ENCODE results near the gene SLC24A4.

Gene SLC24A4

GRCh38 chr14:92441751-92442504 lies 119.0 kb downstream of the SLC24A4 start:
- no peak for DNase-seq

GRCh38 chr14:92443167-92443566 lies 120.2 kb downstream of the SLC24A4 start:
- DNase-seq = no peak

GRCh38 chr14:92443741-92444140 lies 120.8 kb downstream of the SLC24A4 start:
- DNase-seq = no peak

GRCh38 chr14:92446771-92447170 lies 123.8 kb downstream of the SLC24A4 start:
- no peak for DNase-seq

GRCh38 chr14:92447416-92448197 lies 124.6 kb downstream of the SLC24A4 start:
- no peak for DNase-seq

GRCh38 chr14:92448786-92449185 lies 125.8 kb downstream of the SLC24A4 start:
- DNase-seq = no peak

GRCh38 chr14:92449404-92450181 lies 126.6 kb downstream of the SLC24A4 start:
- no peak for DNase-seq

- DNase-seq = no peak
These were observed 127.5 kb downstream of the SLC24A4 start for GRCh38 chr14:92450351-92451070.

GRCh38 chr14:92451245-92451644 lies 128.3 kb downstream of the SLC24A4 start:
- DNase-seq = no peak

GRCh38 chr14:92451755-92452154 lies 128.8 kb downstream of the SLC24A4 start:
- no peak for DNase-seq

GRCh38 chr14:92452471-92452870 lies 129.5 kb downstream of the SLC24A4 start:
- no peak for DNase-seq

- DNase-seq = no peak
These were observed 130.7 kb downstream of the SLC24A4 start for GRCh38 chr14:92453691-92454090.

GRCh38 chr14:92455231-92455630 lies 132.3 kb downstream of the SLC24A4 start:
- no peak for DNase-seq

- DNase-seq = no peak
These were observed 133.4 kb downstream of the SLC24A4 start for GRCh38 chr14:92456215-92457015.

- DNase-seq = no peak
These were observed 134.1 kb downstream of the SLC24A4 start for GRCh38 chr14:92457016-92457565.

- DNase-seq = no peak
These were observed 135.4 kb downstream of the SLC24A4 start for GRCh38 chr14:92458136-92459029.

- no peak for DNase-seq
These were observed 136.3 kb downstream of the SLC24A4 start for GRCh38 chr14:92459030-92459949.

GRCh38 chr14:92459950-92460421 lies 137.0 kb downstream of the SLC24A4 start:
- no peak for DNase-seq

GRCh38 chr14:92460541-92460915 lies 137.6 kb downstream of the SLC24A4 start:
- DNase-seq = no peak

All from NCI-H1436 (cell line).